Astrocyte (in vitro differentiated cells and primary cell): ENCODE data around the gene PDZD2. TPM values are rescaled to one million over a fixed set of nuclear protein-coding genes. Genes with fewer than 3 reads are reported as not detected.

Experiments
- DNase-seq: peaks from one replicate; pipeline ENCODE4 v3.0.0-alpha.2; 2010; ENCODE audit warnings: low read depth
- FAIRE-seq: peaks from 2 replicates; lab custom pipeline; 2011; peaks lifted over from hg19 to GRCh38; lab: Jason Lieb, UNC
- H2AFZ ChIP-seq: 2 replicates; pipeline ENCODE4 v1.6.0; 2012; ENCODE audit warnings: low read depth, low read length, inconsistent platforms
- H3K27ac ChIP-seq: 2 replicates; pipeline ENCODE4 v1.5.1; 2011; ENCODE audit warnings: low read depth, low read length, inconsistent platforms
- H3K27me3 ChIP-seq: 2 replicates; pipeline ENCODE4 v1.6.0; 2011; ENCODE audit warnings: low read length, inconsistent platforms; ENCODE audit not compliant: insufficient read depth
- H3K36me3 ChIP-seq: 2 replicates; pipeline ENCODE4 v1.5.1; 2011; ENCODE audit warnings: low read length, inconsistent platforms; ENCODE audit not compliant: insufficient read depth
- H3K4me1 ChIP-seq: 2 replicates; pipeline ENCODE4 v1.5.1; 2011; ENCODE audit warnings: low read length, inconsistent platforms; ENCODE audit not compliant: insufficient read depth
- H3K4me2 ChIP-seq: 2 replicates; pipeline ENCODE4 v1.6.0; 2012; ENCODE audit warnings: low read length, inconsistent platforms
- H3K4me3 ChIP-seq: 2 replicates; pipeline ENCODE4 v1.5.1; 2011; ENCODE audit warnings: low read depth, mild to moderate bottlenecking, low read length, inconsistent platforms; ENCODE audit not compliant: insufficient read depth
- H3K79me2 ChIP-seq: 2 replicates; pipeline ENCODE4 v1.6.0; 2012; ENCODE audit warnings: mild to moderate bottlenecking, low read length, inconsistent platforms; ENCODE audit not compliant: insufficient read depth
- H3K9ac ChIP-seq: 2 replicates; pipeline ENCODE4 v1.6.0; 2012; ENCODE audit warnings: mild to moderate bottlenecking, low read length, inconsistent platforms
- H3K9me3 ChIP-seq: 2 replicates; pipeline ENCODE4 v1.5.1; 2012; ENCODE audit warnings: low read depth, mild to moderate bottlenecking, low read length, inconsistent platforms; ENCODE audit not compliant: insufficient read depth
- H4K20me1 ChIP-seq: 2 replicates; pipeline ENCODE4 v1.6.0; 2012; ENCODE audit warnings: low read length, inconsistent platforms; ENCODE audit not compliant: insufficient read depth
- H3K27ac Mint-ChIP-seq: one replicate; pipeline ENCODE4 v1.8.0; 2021; ENCODE audit warnings: mild to moderate bottlenecking, mixed read lengths; ENCODE audit not compliant: unreplicated experiment
- H3K27me3 Mint-ChIP-seq: one replicate; pipeline ENCODE4 v1.8.0; 2021; ENCODE audit warnings: low read depth, mixed read lengths; ENCODE audit not compliant: unreplicated experiment
- H3K36me3 Mint-ChIP-seq: one replicate; pipeline ENCODE4 v1.8.0; 2021; ENCODE audit warnings: low read depth, mixed read lengths; ENCODE audit not compliant: unreplicated experiment
- H3K4me1 Mint-ChIP-seq: one replicate; pipeline ENCODE4 v1.8.0; 2021; ENCODE audit warnings: low read depth, mixed read lengths; ENCODE audit not compliant: unreplicated experiment
- H3K4me3 Mint-ChIP-seq: one replicate; pipeline ENCODE4 v1.8.0; 2021; ENCODE audit warnings: mild to moderate bottlenecking, moderate library complexity, mixed read lengths; ENCODE audit not compliant: unreplicated experiment
- H3K9me3 Mint-ChIP-seq: one replicate; pipeline ENCODE4 v1.8.0; 2021; ENCODE audit warnings: mild to moderate bottlenecking, mixed read lengths; ENCODE audit not compliant: unreplicated experiment
- CTCF ChIP-seq: IDR thresholded peaks from 2 replicates; pipeline ENCODE4 v1.5.1; 2011; ENCODE audit warnings: low read depth, mild to moderate bottlenecking, inconsistent platforms, low read length, moderate library complexity; ENCODE audit not compliant: insufficient read depth
- EZH2 ChIP-seq: IDR thresholded peaks from 2 replicates; pipeline ENCODE4 v1.6.1; 2012; ENCODE audit warnings: mild to moderate bottlenecking, low read length, inconsistent platforms; ENCODE audit not compliant: insufficient read depth
- total RNA-seq: library from RNA; stranded (reverse); gene quantifications from 2 replicates; pipeline ENCODE4 v1.2.1, GENCODE V29; 2021

The PDZD2 gene
- total RNA-seq, 1 donor from 2014 or later: 10.3 TPM

GRCh38 chr5:32131604-32132003 lies 492.7 kb downstream of the PDZD2 start:
- Mint-ChIP-seq H3K9me3 (no peaks in the 10 kb centered on the region), H3K27me3 (no peaks in the 10 kb centered on the region), H3K27ac (no peak overlapping the region), H3K4me1 (peaks cover 3% of the 10 kb centered on the region), H3K36me3 (peaks cover 13% of the 10 kb centered on the region), H3K4me3 (no peak overlapping the region)
- peaks cover 91% of the 10 kb centered on the region for H3K79me2 ChIP-seq
- no peaks in the 10 kb centered on the region for H3K4me1 ChIP-seq
- TF ChIP-seq CTCF (no peak), EZH2 (no peak)
- peaks cover 19% of the 10 kb centered on the region for H3K36me3 ChIP-seq
- FAIRE-seq (no peak), DNase-seq (no peak)
- H3K4me3 ChIP-seq: no peak overlapping the region
- no peak overlapping the region for H3K9ac ChIP-seq
- no peak overlapping the region for H3K4me2 ChIP-seq
- H2AFZ ChIP-seq: no peak overlapping the region
- no peaks in the 10 kb centered on the region for H3K27me3 ChIP-seq
- H3K9me3 ChIP-seq: no peaks in the 10 kb centered on the region
- H4K20me1 ChIP-seq: peaks cover 77% of the 10 kb centered on the region
- H3K27ac ChIP-seq: no peak overlapping the region

GRCh38 chr5:32132757-32133156 lies 493.8 kb downstream of the PDZD2 start:
- no peak overlapping the region for H2AFZ ChIP-seq
- H3K4me3 Mint-ChIP-seq: no peak overlapping the region
- H3K27me3 ChIP-seq: no peaks in the 10 kb centered on the region
- H3K9me3 ChIP-seq: no peaks in the 10 kb centered on the region
- no peak overlapping the region for H3K9ac ChIP-seq
- H3K4me1 ChIP-seq: no peaks in the 10 kb centered on the region
- peaks cover 2% of the 10 kb centered on the region for H3K4me1 Mint-ChIP-seq
- DNase-seq (no peak), FAIRE-seq (no peak)
- no peaks in the 10 kb centered on the region for H3K27me3 Mint-ChIP-seq
- H3K4me2 ChIP-seq: no peak overlapping the region
- peaks cover 92% of the 10 kb centered on the region for H3K79me2 ChIP-seq
- peaks cover 10% of the 10 kb centered on the region for H3K36me3 Mint-ChIP-seq
- H3K9me3 Mint-ChIP-seq: no peaks in the 10 kb centered on the region
- peaks cover 78% of the 10 kb centered on the region for H4K20me1 ChIP-seq
- peaks cover 18% of the 10 kb centered on the region for H3K36me3 ChIP-seq
- TF ChIP-seq CTCF: no peak
- TF ChIP-seq EZH2: no peak
- H3K27ac Mint-ChIP-seq: no peak overlapping the region
- no peak overlapping the region for H3K27ac ChIP-seq
- H3K4me3 ChIP-seq: no peak overlapping the region

- Mint-ChIP-seq H3K27ac (no peak overlapping the region), H3K27me3 (no peaks in the 10 kb centered on the region), H3K4me1 (peaks cover 2% of the 10 kb centered on the region), H3K9me3 (no peaks in the 10 kb centered on the region), H3K4me3 (no peak overlapping the region), H3K36me3 (peaks cover 4% of the 10 kb centered on the region)
- Histone ChIP-seq H3K9ac (no peak overlapping the region), H3K4me2 (no peak overlapping the region), H3K27ac (no peak overlapping the region), H3K4me1 (no peaks in the 10 kb centered on the region), H4K20me1 (peaks cover 76% of the 10 kb centered on the region), H3K79me2 (peaks cover 94% of the 10 kb centered on the region), H3K9me3 (no peaks in the 10 kb centered on the region), H2AFZ (no peak overlapping the region), H3K27me3 (no peaks in the 10 kb centered on the region), H3K4me3 (no peak overlapping the region), H3K36me3 (peaks cover 18% of the 10 kb centered on the region)
- no peak for DNase-seq
- TF ChIP-seq CTCF (no peak), EZH2 (no peak)
- no peak for FAIRE-seq
Measured at GRCh38 chr5:32135086-32135485, 496.2 kb downstream of the PDZD2 start.
